Endothelial cell of umbilical vein (primary cell): Measurements from ENCODE around the gene CEACAM7. TPM values are rescaled to one million over a fixed set of nuclear protein-coding genes. Genes with fewer than 3 reads are reported as not detected.

ENCODE experiments used
- BruUV-seq: library from RNA; stranded (reverse); fragments of 400-500 nt; replicated peaks from 2 replicates; lab custom pipeline; 2021; lab: Mats Ljungman, UMichigan
- CTCF ChIA-PET: fragments of 300-600, 350-600 bp; sonication (Branson Sonifier 250); formaldehyde crosslinking; loops from one replicate; lab custom pipeline; 2021; ENCODE audit warnings: antibody characterized with exemption, inconsistent platforms; lab: Charles Lee
- POLR2A ChIA-PET: fragments of 300-600, 350-600 bp; sonication (Branson Sonifier 250); formaldehyde crosslinking; loops from one replicate; lab custom pipeline; 2021; ENCODE audit warnings: antibody characterized with exemption, inconsistent platforms; lab: Charles Lee
- DNase-seq: peaks from one replicate; pipeline ENCODE4 v3.0.0-alpha.2; 2011; ENCODE audit warnings: low read depth, low spot score
- FAIRE-seq: peaks from 2 replicates; lab custom pipeline; 2011; peaks lifted over from hg19 to GRCh38; lab: Jason Lieb, UNC
- H2AFZ ChIP-seq: 2 replicates; pipeline ENCODE4 v1.6.0; 2012; ENCODE audit warnings: low read depth, low read length, control low read depth, inconsistent platforms
- H3K27ac ChIP-seq: 2 replicates; pipeline ENCODE4 v1.5.1; 2011; ENCODE audit warnings: low read depth, mild to moderate bottlenecking, control low read depth, low read length, moderate library complexity; ENCODE audit not compliant: insufficient read depth
- H3K27me3 ChIP-seq, 2 experiments: 2 replicates each; pipeline versions ENCODE4 v1.6.0 to v1.6.1; 2011; ENCODE audit warnings: low read length in 2 of 2, mixed read lengths in 1 of 2; ENCODE audit not compliant: control insufficient read depth in 2 of 2, insufficient read depth in 2 of 2
- H3K36me3 ChIP-seq, 2 experiments: 2 replicates in 1 of 2; 3 replicates in 1 of 2; pipeline ENCODE4 v1.5.1; 2011; ENCODE audit warnings: low read length in 2 of 2, mild to moderate bottlenecking in 1 of 2, moderate library complexity in 1 of 2; ENCODE audit not compliant: control insufficient read depth in 2 of 2, insufficient read depth in 2 of 2; ENCODE audit errors: extremely low read depth in 1 of 2
- H3K4me1 ChIP-seq: 3 replicates; pipeline ENCODE4 v1.5.1; 2011; ENCODE audit warnings: mild to moderate bottlenecking, low read length; ENCODE audit not compliant: control insufficient read depth, insufficient read depth; ENCODE audit errors: extremely low read depth
- H3K4me2 ChIP-seq: 2 replicates; pipeline ENCODE4 v1.6.1; 2011; ENCODE audit warnings: low read length, control low read depth, mixed read lengths; ENCODE audit not compliant: insufficient read depth
- H3K4me3 ChIP-seq, 3 experiments: fragments of 200-600 bp in 1 of 3; sonication (generic), shearing (Covaris generic) in 1 of 3; replicated peaks in 1 of 3; 2 replicates each; pipeline ENCODE4 v1.5.1; 2011 to 2016; ENCODE audit warnings: control low read depth in 3 of 3, low read length in 3 of 3, mild to moderate bottlenecking in 2 of 3, inconsistent platforms in 1 of 3, low read depth in 1 of 3, moderate library complexity in 1 of 3; ENCODE audit not compliant: insufficient read depth in 1 of 3
- H3K79me2 ChIP-seq: 2 replicates; pipeline ENCODE4 v1.6.0; 2012; ENCODE audit warnings: low read length, inconsistent platforms; ENCODE audit not compliant: control insufficient read depth, insufficient read depth
- H3K9ac ChIP-seq: replicated peaks from 2 replicates; pipeline ENCODE3; 2011; ENCODE audit warnings: low read length, control low read depth; ENCODE audit not compliant: insufficient read depth; ENCODE audit errors: extremely low read depth
- H3K9me1 ChIP-seq: replicated peaks from 3 replicates; pipeline ENCODE4 v1.6.0; 2011; ENCODE audit warnings: mild to moderate bottlenecking, low read length; ENCODE audit not compliant: control insufficient read depth, insufficient read depth; ENCODE audit errors: extremely low read depth
- H3K9me3 ChIP-seq: replicated peaks from 2 replicates; pipeline ENCODE4 v1.5.1; 2012; ENCODE audit warnings: low read length, inconsistent platforms; ENCODE audit not compliant: control insufficient read depth, insufficient read depth
- H4K20me1 ChIP-seq: replicated peaks from 2 replicates; pipeline ENCODE3; 2011; ENCODE audit warnings: mild to moderate bottlenecking, low read length; ENCODE audit not compliant: control insufficient read depth, insufficient read depth; ENCODE audit errors: extremely low read depth
- EZH2 ChIP-seq: IDR thresholded peaks from 2 replicates; pipeline ENCODE4 v1.6.1; 2012; ENCODE audit warnings: borderline replicate concordance, low read depth, mild to moderate bottlenecking, moderate library complexity, low read length, inconsistent platforms; ENCODE audit not compliant: severe bottlenecking
- FOS ChIP-seq: IDR thresholded peaks from 2 replicates; pipeline ENCODE4 v1.6.1; 2011; ENCODE audit warnings: mild to moderate bottlenecking, low read length, moderate library complexity, borderline replicate concordance; ENCODE audit not compliant: insufficient read depth
- GATA2 ChIP-seq: IDR thresholded peaks from 2 replicates; pipeline ENCODE4 v1.7.0; 2011; ENCODE audit warnings: low read depth, mild to moderate bottlenecking, moderate library complexity, mixed read lengths, low read length; ENCODE audit not compliant: insufficient read length, insufficient read depth
- JUN ChIP-seq: IDR thresholded peaks from 2 replicates; pipeline ENCODE4 v1.6.1; 2011; ENCODE audit warnings: borderline replicate concordance, low read depth; ENCODE audit not compliant: insufficient read length, insufficient read depth
- MYC ChIP-seq: IDR thresholded peaks from one replicate; pipeline ENCODE4 v1.6.1; 2011; ENCODE audit warnings: mild to moderate bottlenecking, low read depth, low read length
- POLR2A ChIP-seq: IDR thresholded peaks from 2 replicates; pipeline ENCODE4 v1.6.1; 2012; ENCODE audit warnings: low read depth, mild to moderate bottlenecking, control low read depth, low read length
- POLR2AphosphoS5 ChIP-seq: IDR thresholded peaks from 2 replicates; pipeline ENCODE4 v1.6.1; 2012; ENCODE audit warnings: low read depth, mild to moderate bottlenecking, control low read depth, low read length, moderate library complexity; ENCODE audit not compliant: insufficient read depth
- dilution Hi-C: fragments of 300-500 bp; cut with MboI; formaldehyde crosslinking; loops from one replicate; pipeline ENCODE4 v1.15.0; 2019; ENCODE audit warnings: low sequenced_read_pairs; ENCODE audit not compliant: extremely low pct_ligation_motif_present
- intact Hi-C: fragments of 100-400 bp; cut with micrococcal nuclease; formaldehyde crosslinking; loops from one replicate; pipeline ENCODE4 v1.10.0; 2022
- polyA plus RNA-seq, 4 experiments: library from polyadenylated mRNA; depleted of rRNA in 3 of 4; stranded (reverse) in 3 of 4; unstranded in 1 of 4; fragments of >200 nt; gene quantifications; 2 replicates each; pipeline versions ENCODE4 v1.2.1 to v1.2.3, GENCODE V29; 2011 to 2012; ENCODE audit warnings: missing spikeins in 1 of 4
- total RNA-seq: library from RNA; stranded (reverse); gene quantifications from 2 replicates; pipeline ENCODE4 v1.2.3, GENCODE V29; 2021
- TF ChIP-seq, protein P1 (sequence below), 2 donors: IDR thresholded peaks; 1 replicate in 1 of 2; 2 replicates in 1 of 2; pipeline ENCODE4 v1.5.1; 2011; ENCODE audit warnings: low read length in 2 of 2, mild to moderate bottlenecking in 2 of 2, moderate library complexity in 2 of 2, control low read depth in 1 of 2, inconsistent platforms in 1 of 2, low read depth in 1 of 2; ENCODE audit not compliant: insufficient read depth in 1 of 2; ENCODE audit errors: extremely low read depth in 1 of 2
- TF ChIP-seq, protein P2 (sequence below): IDR thresholded peaks from 2 replicates; pipeline ENCODE4 v1.6.1; 2011; ENCODE audit not compliant: insufficient read depth, insufficient read length

CEACAM7 gene
- total and polyA plus RNA-seq, 2 donors (not counting 3 experiments of a cell fraction or from before 2014, with no cell fraction given), result 0.03 TPM; not detected in 1

- Histone ChIP-seq H3K9ac (no peak overlapping the region), H4K20me1 (no peaks in the 10 kb centered on the region), H3K4me3 (no peak overlapping the region), H3K9me1 (no peaks in the 10 kb centered on the region), H3K9me3 (no peaks in the 10 kb centered on the region), H3K27ac (no peak overlapping the region), H3K79me2 (no peaks in the 10 kb centered on the region), H3K36me3 (no peaks in the 10 kb centered on the region), H2AFZ (no peak overlapping the region), H3K4me2 (no peak overlapping the region), H3K27me3 (peaks cover 0 to 2% of the 10 kb centered on the region in 2 experiments), H3K4me1 (no peaks in the 10 kb centered on the region)
- POLR2A ChIA-PET, result no interaction called here
- intact Hi-C loops (no loop called here), dilution Hi-C loops (no loop called here)
- DNase-seq, result peak; percentile 7
- no TSS peak for BruUV-seq
- no peak for FAIRE-seq
- TF ChIP-seq POLR2AphosphoS5 (no peak), JUN (no peak), POLR2A (no peak), EZH2 (no peak), FOS (no peak), GATA2 (no peak), MYC (no peak)
- TF ChIP-seq, protein P1, sequence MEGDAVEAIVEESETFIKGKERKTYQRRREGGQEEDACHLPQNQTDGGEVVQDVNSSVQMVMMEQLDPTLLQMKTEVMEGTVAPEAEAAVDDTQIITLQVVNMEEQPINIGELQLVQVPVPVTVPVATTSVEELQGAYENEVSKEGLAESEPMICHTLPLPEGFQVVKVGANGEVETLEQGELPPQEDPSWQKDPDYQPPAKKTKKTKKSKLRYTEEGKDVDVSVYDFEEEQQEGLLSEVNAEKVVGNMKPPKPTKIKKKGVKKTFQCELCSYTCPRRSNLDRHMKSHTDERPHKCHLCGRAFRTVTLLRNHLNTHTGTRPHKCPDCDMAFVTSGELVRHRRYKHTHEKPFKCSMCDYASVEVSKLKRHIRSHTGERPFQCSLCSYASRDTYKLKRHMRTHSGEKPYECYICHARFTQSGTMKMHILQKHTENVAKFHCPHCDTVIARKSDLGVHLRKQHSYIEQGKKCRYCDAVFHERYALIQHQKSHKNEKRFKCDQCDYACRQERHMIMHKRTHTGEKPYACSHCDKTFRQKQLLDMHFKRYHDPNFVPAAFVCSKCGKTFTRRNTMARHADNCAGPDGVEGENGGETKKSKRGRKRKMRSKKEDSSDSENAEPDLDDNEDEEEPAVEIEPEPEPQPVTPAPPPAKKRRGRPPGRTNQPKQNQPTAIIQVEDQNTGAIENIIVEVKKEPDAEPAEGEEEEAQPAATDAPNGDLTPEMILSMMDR (IDR thresholded peaks at IDR 0.05; ENCODE audit: extremely low read depth in 1 of 2, insufficient read depth in 1 of 2, low read depth in 1 of 2, low read length in 2 of 2), result no peak
- TF ChIP-seq, protein P2, sequence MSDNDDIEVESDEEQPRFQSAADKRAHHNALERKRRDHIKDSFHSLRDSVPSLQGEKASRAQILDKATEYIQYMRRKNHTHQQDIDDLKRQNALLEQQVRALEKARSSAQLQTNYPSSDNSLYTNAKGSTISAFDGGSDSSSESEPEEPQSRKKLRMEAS, result no peak
- CTCF ChIA-PET, result interaction anchor here (1.0 to 1.3 kb wide), 2 partner anchors 10 to 14 kb away, joined by 3 read pairs; no protein-coding TSS in a partner anchor
Measured at GRCh38 chr19:41696402-41697197, 8.5 kb upstream of the CEACAM7 start.
